Thoracic aorta (tissue), 2 donors: ENCODE data around the gene PLCXD1. TPM values are rescaled to one million over a fixed set of nuclear protein-coding genes. Genes with fewer than 3 reads are reported as not detected.
"Not testable (repeated sequence)": the region's sequence is repeated elsewhere in the genome, so short reads cannot be mapped to it uniquely, and the experiment has no call there.

Experiments used
- ATAC-seq: fragments of 150-250 bp; one replicate; pipeline ENCODE4 v1.8.0; 2017; ENCODE audit warnings: low read depth; ENCODE audit not compliant: insufficient number of reproducible peaks, low FRiP score
- DNase-seq: peaks from one replicate; pipeline ENCODE4 v3.0.0-alpha.2; 2020; ENCODE audit warnings: low spot score
- H3K27ac ChIP-seq, 2 donors: fragments of 200-600 bp; sonication (generic); 1 replicate in 1 of 2; 2 replicates in 1 of 2; pipeline ENCODE4 v1.5.1; 2016; ENCODE audit warnings: mild to moderate bottlenecking in 2 of 2, moderate library complexity in 2 of 2
- H3K27me3 ChIP-seq: fragments of 200-600 bp; sonication (generic); replicated peaks from 2 replicates; pipeline ENCODE4 v1.6.0; 2016; ENCODE audit warnings: mild to moderate bottlenecking; ENCODE audit not compliant: insufficient read depth
- H3K36me3 ChIP-seq: fragments of 200-600 bp; sonication (generic); one replicate; pipeline ENCODE4 v1.5.1; 2016
- H3K4me1 ChIP-seq, 2 donors: fragments of 200-600 bp; sonication (generic); 1 replicate in 1 of 2; 2 replicates in 1 of 2; pipeline versions ENCODE4 v1.5.1 to v1.6.0; 2016; ENCODE audit warnings: low read depth in 2 of 2, mild to moderate bottlenecking in 1 of 2; ENCODE audit not compliant: control insufficient read depth in 1 of 2
- H3K4me3 ChIP-seq: fragments of 200-600 bp; sonication (generic); 2 replicates; pipeline ENCODE4 v1.5.1; 2016; ENCODE audit warnings: mild to moderate bottlenecking
- H3K9me3 ChIP-seq: fragments of 200-600 bp; sonication (generic); 2 replicates; pipeline ENCODE4 v1.5.1; 2016
- CTCF ChIP-seq: fragments of 200-600 bp; sonication (generic); IDR thresholded peaks from one replicate; pipeline ENCODE4 v1.5.1; 2019; ENCODE audit warnings: antibody characterized with exemption
- total RNA-seq, 2 donors: library from RNA; depleted of rRNA; stranded (reverse); fragments of >200 nt; gene quantifications; one replicate each; pipeline versions ENCODE4 v1.1.0 to v1.2.3, GENCODE V29; 2016

Gene PLCXD1
- total RNA-seq, 2 donors from 2014 or later, result 14.5 to 29.0 TPM

- H3K27ac ChIP-seq, result no peak overlapping the region
- no peak for DNase-seq
- peaks cover 15% of the 10 kb centered on the region for H3K36me3 ChIP-seq
- no peaks in the 10 kb centered on the region for H3K4me1 ChIP-seq
- no peak for TF ChIP-seq CTCF
- H3K4me3 ChIP-seq, result no peak overlapping the region
- no peak for ATAC-seq
- H3K9me3 ChIP-seq, result no peaks in the 10 kb centered on the region
- no peaks in the 10 kb centered on the region for H3K27me3 ChIP-seq
Measured at GRCh38 chrX:300334-300733, 19.2 kb downstream of the PLCXD1 start.

GRCh38 chrX:302975-303374, 21.8 kb downstream of the PLCXD1 start:
- ATAC-seq (no peak), DNase-seq (no peak)
- Histone ChIP-seq H3K27ac (no peak overlapping the region), H3K27me3 (no peaks in the 10 kb centered on the region), H3K4me1 (no peaks in the 10 kb centered on the region), H3K36me3 (peaks cover 39% of the 10 kb centered on the region), H3K9me3 (no peaks in the 10 kb centered on the region), H3K4me3 (no peak overlapping the region)
- TF ChIP-seq CTCF, result no peak

GRCh38 chrX:305781-306613, 24.8 kb downstream of the PLCXD1 start:
- H3K27ac ChIP-seq, ATAC-seq, H3K27me3 ChIP-seq, H3K4me1 ChIP-seq, DNase-seq, H3K4me3 ChIP-seq, H3K9me3 ChIP-seq: not testable (repeated sequence)
- peaks cover 54% of the 10 kb centered on the region for H3K36me3 ChIP-seq

- peaks cover 60% of the 10 kb centered on the region for H3K36me3 ChIP-seq
Measured at GRCh38 chrX:306614-307251, 25.6 kb downstream of the PLCXD1 start.

GRCh38 chrX:307261-308111, 26.3 kb downstream of the PLCXD1 start:
- Histone ChIP-seq H3K36me3 (peaks cover 65% of the 10 kb centered on the region), H3K4me3 (no peak overlapping the region), H3K9me3 (no peaks in the 10 kb centered on the region), H3K4me1 (no peaks in the 10 kb centered on the region), H3K27ac (no peak overlapping the region), H3K27me3 (no peaks in the 10 kb centered on the region)
- ATAC-seq (no peak), DNase-seq (no peak)
- TF ChIP-seq CTCF, result no peak

More at GRCh38 chrX:306614-307251, 25.6 kb downstream of the PLCXD1 start:
- ATAC-seq, DNase-seq, H3K27me3 ChIP-seq, H3K9me3 ChIP-seq, H3K27ac ChIP-seq, H3K4me1 ChIP-seq, H3K4me3 ChIP-seq: not testable (repeated sequence)
